K562 (cell line): Measurements from ENCODE around the gene MYRIP. TPM values are rescaled to one million over a fixed set of nuclear protein-coding genes. Genes with fewer than 3 reads are reported as not detected.

ENCODE experiments used
- ATAC-seq: fragments of 200-7000 bp; cut with Tn5 transposase; 3 replicates; pipeline ENCODE4 v1.9.1; 2020; ENCODE audit warnings: moderate library complexity
- BruUV-seq: library from RNA; stranded (reverse); fragments of 400-500 nt; replicated peaks from 2 replicates; lab custom pipeline; 2021; lab: Mats Ljungman, UMichigan
- CTCF ChIA-PET: fragments of 300-600 bp; formaldehyde crosslinking; extraction: SDS; loops from one replicate; lab custom pipeline; 2021; ENCODE audit warnings: low intra/inter-chr PET ratio; lab: Yijun Ruan, JAX
- POLR2A ChIA-PET: fragments of 300-600, 350-650 bp; sonication (Branson Sonifier 250); formaldehyde crosslinking; extraction: SDS; loops from one replicate; lab custom pipeline; 2021; ENCODE audit warnings: antibody characterized with exemption, inconsistent platforms; lab: Yijun Ruan, JAX
- DNase-seq, 4 experiments: peaks; one replicate each; pipeline versions ENCODE4 v3.0.0 to v3.0.0-alpha.2; 2011 to 2018; ENCODE audit warnings: low spot score in 3 of 4, mixed read lengths in 3 of 4; ENCODE audit errors: extremely low read depth in 1 of 4
- FAIRE-seq: peaks from 2 replicates; lab custom pipeline; 2011; peaks lifted over from hg19 to GRCh38; lab: Jason Lieb, UNC
- H2AFZ ChIP-seq: 2 replicates; pipeline ENCODE4 v1.6.0; 2011; ENCODE audit warnings: low read depth, low read length, control low read depth, inconsistent platforms
- H3K27ac ChIP-seq: fragments of 200-600 bp; 3 replicates; pipeline ENCODE4 v1.8.0; 2011; ENCODE audit warnings: low read depth, mild to moderate bottlenecking, control low read depth, inconsistent platforms, low read length, moderate library complexity, mixed read lengths; ENCODE audit errors: extremely low read depth
- H3K27me3 ChIP-seq, 2 experiments: fragments of 300-600 bp in 1 of 2; 2 replicates in 1 of 2; 3 replicates in 1 of 2; pipeline versions ENCODE4 v1.6.0 to v1.8.0; 2011; ENCODE audit warnings: inconsistent platforms in 2 of 2, low read length in 2 of 2, mild to moderate bottlenecking in 1 of 2, mixed read lengths in 1 of 2, moderate library complexity in 1 of 2; ENCODE audit not compliant: control insufficient read depth in 2 of 2, insufficient read depth in 2 of 2
- H3K36me3 ChIP-seq: fragments of 300-600 bp; 3 replicates; pipeline ENCODE4 v1.8.0; 2011; ENCODE audit warnings: mild to moderate bottlenecking, low read length, inconsistent platforms; ENCODE audit not compliant: control insufficient read depth, insufficient read depth
- H3K4me1 ChIP-seq, 2 experiments: fragments of 200-600 bp in 1 of 2; replicated peaks in 1 of 2; 2 replicates in 1 of 2; 3 replicates in 1 of 2; pipeline versions ENCODE4 v1.5.1 to v1.8.0; 2011; ENCODE audit warnings: inconsistent platforms in 2 of 2, low read length in 2 of 2, mild to moderate bottlenecking in 1 of 2, mixed read lengths in 1 of 2, moderate library complexity in 1 of 2; ENCODE audit not compliant: control insufficient read depth in 2 of 2, insufficient read depth in 2 of 2
- H3K4me2 ChIP-seq: 2 replicates; pipeline ENCODE4 v1.6.1; 2011; ENCODE audit warnings: low read length, control low read depth, inconsistent platforms, mixed read lengths; ENCODE audit not compliant: insufficient read depth
- H3K4me3 ChIP-seq: fragments of 200-600 bp; sonication (generic), shearing (Covaris generic); 2 replicates; pipeline ENCODE4 v1.5.1; 2016; ENCODE audit warnings: control low read depth, inconsistent platforms
- H3K79me2 ChIP-seq: fragments of 200-600 bp; 3 replicates; pipeline ENCODE4 v1.8.0; 2011; ENCODE audit warnings: low read length, inconsistent platforms; ENCODE audit not compliant: control insufficient read depth, insufficient read depth
- H3K9ac ChIP-seq, 2 experiments: 2 replicates each; pipeline versions ENCODE4 v1.6.0 to v1.6.1; 2011; ENCODE audit warnings: low read depth in 2 of 2, low read length in 2 of 2, control low read depth in 1 of 2, inconsistent platforms in 1 of 2, mild to moderate bottlenecking in 1 of 2, mixed read lengths in 1 of 2; ENCODE audit not compliant: insufficient read depth in 1 of 2
- H3K9me1 ChIP-seq: one replicate; pipeline ENCODE4 v1.6.0; 2011; ENCODE audit warnings: inconsistent platforms, mild to moderate bottlenecking, low read length, moderate library complexity; ENCODE audit not compliant: control insufficient read depth, insufficient read depth
- H3K9me3 ChIP-seq: replicated peaks from 2 replicates; pipeline ENCODE4 v1.5.1; 2011; ENCODE audit warnings: low read depth, low read length, inconsistent platforms; ENCODE audit not compliant: control insufficient read depth, insufficient read depth
- H4K20me1 ChIP-seq: replicated peaks from 2 replicates; pipeline ENCODE4 v1.6.1; 2011; ENCODE audit warnings: low read length, inconsistent platforms, mixed read lengths; ENCODE audit not compliant: control insufficient read depth, insufficient read depth
- BCL6 ChIP-seq: fragments of 250-450 bp; sonication (Bioruptor Pico); IDR thresholded peaks from 2 replicates; pipeline ENCODE4 v1.4.0; 2020
- BRF1 ChIP-seq: IDR thresholded peaks from 3 replicates; pipeline ENCODE4 v1.6.1; 2011; ENCODE audit warnings: borderline replicate concordance, mild to moderate bottlenecking; ENCODE audit not compliant: insufficient read length; ENCODE audit errors: extremely low read depth
- CCAR2 ChIP-seq: fragments of 200-400 bp; formaldehyde crosslinking; IDR thresholded peaks from 2 replicates; pipeline ENCODE4 v1.6.1; 2017; ENCODE audit warnings: mild to moderate bottlenecking, low read depth, low read length
- ETV5 ChIP-seq: sonication (generic); formaldehyde crosslinking; IDR thresholded peaks from 2 replicates; pipeline ENCODE4 v1.4.0; 2020; ENCODE audit warnings: low read depth, mild to moderate bottlenecking, missing genetic modification reagents
- HDAC3 ChIP-seq: fragments of 450-650 bp; IDR thresholded peaks from 2 replicates; pipeline ENCODE4 v1.6.1; 2018; ENCODE audit warnings: borderline replicate concordance, mild to moderate bottlenecking, moderate library complexity; ENCODE audit not compliant: partially characterized antibody
- IRF2 ChIP-seq: sonication (generic); formaldehyde crosslinking; IDR thresholded peaks from 2 replicates; pipeline ENCODE4 v1.8.1; 2022; ENCODE audit warnings: mild to moderate bottlenecking, missing genetic modification reagents
- NUFIP1 ChIP-seq: fragments of 450-650 bp; IDR thresholded peaks from 2 replicates; pipeline ENCODE4 v1.6.1; 2018; ENCODE audit not compliant: partially characterized antibody
- SAFB2 ChIP-seq: fragments of 200-400 bp; formaldehyde crosslinking; IDR thresholded peaks from 2 replicates; pipeline ENCODE4 v1.6.1; 2018; ENCODE audit warnings: borderline replicate concordance, low read length, low read depth, moderate library complexity; ENCODE audit not compliant: severe bottlenecking
- STAG1 ChIP-seq: sonication (generic); formaldehyde crosslinking; IDR thresholded peaks from 2 replicates; pipeline ENCODE4 v1.5.0; 2020; ENCODE audit warnings: missing genetic modification reagents, borderline replicate concordance
- ZNF274 ChIP-seq: IDR thresholded peaks from 2 replicates; pipeline ENCODE4 v1.6.1; 2011; ENCODE audit warnings: low read depth, mild to moderate bottlenecking, low read length, moderate library complexity, borderline replicate concordance
- ZNF717 ChIP-seq: fragments of 250-450 bp; sonication (Bioruptor Pico); IDR thresholded peaks from 2 replicates; pipeline ENCODE4 v1.5.0; 2021
- WGBS: fragments of 100-300 bp; shearing (Covaris generic); methylation state at CpG from one replicate; pipeline ENCODE4 v1.1.6; 2016; ENCODE audit warnings: low coverage, mixed read lengths; ENCODE audit not compliant: insufficient coverage; ENCODE audit errors: missing lambda C conversion rate; 5-methylcytosine and 5-hydroxymethylcytosine counted together
- in situ Hi-C: fragments of 300-500 bp; cut with MboI; formaldehyde crosslinking; loops from 4 replicates; pipeline ENCODE4 v1.15.0; 2018; ENCODE audit warnings: inconsistent platforms, mixed read lengths
- intact Hi-C: fragments of 100-400 bp; cut with micrococcal nuclease; formaldehyde crosslinking; loops from 2 replicates; pipeline ENCODE4 v1.14.2; 2022
- polyA plus RNA-seq, 8 experiments: library from polyadenylated mRNA; depleted of rRNA in 4 of 8; stranded (reverse) in 5 of 8; unstranded in 3 of 8; fragments of >200 nt; fragmentation: Nextera tagmentation in 2 of 8; fragmentation: Illumina TruSeq in 1 of 8; extraction: Ambion mirVana in 2 of 8; extraction: Trizol in 1 of 8; gene quantifications; 2 replicates each; pipeline versions ENCODE4 v1.2.1 to v1.2.3, GENCODE V29; 2011 to 2014; ENCODE audit warnings: inconsistent platforms in 1 of 8, missing spikeins in 1 of 8
- total RNA-seq, 7 experiments: library from RNA; depleted of rRNA in 6 of 7; stranded (reverse); fragments of >200 nt in 6 of 7; fragmentation: Illumina TruSeq in 2 of 7; extraction: Trizol in 2 of 7; gene quantifications; 2 replicates each; pipeline versions ENCODE4 v1.2.1 to v1.2.3, GENCODE V29; 2011 to 2021; ENCODE audit warnings: low replicate concordance in 1 of 7
- TF ChIP-seq, protein P1 (sequence below): sonication (generic); IDR thresholded peaks from 2 replicates; pipeline ENCODE4 v1.6.1; 2016
- TF ChIP-seq, protein P2 (sequence below), 2 experiments: fragments of 150-350 bp in 1 of 2; IDR thresholded peaks; 2 replicates each; pipeline ENCODE4 v1.6.1; 2012 to 2016; ENCODE audit warnings: low read depth in 2 of 2, low read length in 2 of 2, mild to moderate bottlenecking in 1 of 2, moderate library complexity in 1 of 2

MYRIP gene
- total and polyA plus RNA-seq, 9 of the 15 experiments (the other 6 are each of a cell fraction or from before 2014, with no cell fraction given), result 0.03 to 0.12 TPM; not detected in 7

DNA sequence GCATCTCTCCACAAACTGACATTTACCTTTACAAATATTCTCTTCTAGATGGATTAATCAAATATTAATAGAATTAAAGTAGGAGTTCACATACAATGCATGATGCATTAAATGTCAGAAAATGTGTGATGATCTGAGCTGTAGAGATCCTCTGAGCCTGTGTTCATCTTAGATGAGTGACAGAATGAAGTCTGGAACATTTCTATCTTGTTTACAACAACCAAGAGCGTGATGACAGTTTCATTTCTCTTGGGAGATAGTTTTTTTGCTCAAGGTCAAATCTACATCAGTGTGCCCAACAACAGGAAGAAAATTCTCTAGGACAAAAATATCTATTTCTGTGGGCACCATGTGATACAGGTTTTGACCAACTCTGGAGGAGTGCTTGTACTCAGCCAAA is 211.9 kb downstream of the MYRIP start:
- WGBS, result 0% methylated on average over 1 of the region's 1 CpG
- Histone ChIP-seq H4K20me1 (no peaks in the 10 kb centered on the region), H3K27me3 (0 out of 5 replicates have a peak, but pooled peaks cover 0 to 2% of the 10 kb centered on the region in 2 experiments), H3K9me3 (no peaks in the 10 kb centered on the region), H3K4me3 (no peak overlapping the region), H3K4me2 (no peak overlapping the region), H3K79me2 (no peaks in the 10 kb centered on the region), H2AFZ (no peak overlapping the region), H3K27ac (no peak overlapping the region), H3K9ac (no peak overlapping the region), H3K9me1 (no peaks in the 10 kb centered on the region), H3K36me3 (no peaks in the 10 kb centered on the region), H3K4me1 (no peaks in the 10 kb centered on the region)
- POLR2A ChIA-PET, result no interaction called here
- FAIRE-seq (no peak), ATAC-seq (no peak), DNase-seq (no peak)
- in situ Hi-C loops, result no loop called here
- TF ChIP-seq BCL6 (no peak), STAG1 (CRISPR knock-in tag) (no peak), ZNF274 (no peak), ZNF717 (no peak), BRF1 (no peak), CCAR2 (no peak), HDAC3 (no peak), IRF2 (CRISPR knock-in tag) (no peak), NUFIP1 (no peak), SAFB2 (no peak), ETV5 (CRISPR knock-in tag) (no peak)
- TF ChIP-seq, protein P1, sequence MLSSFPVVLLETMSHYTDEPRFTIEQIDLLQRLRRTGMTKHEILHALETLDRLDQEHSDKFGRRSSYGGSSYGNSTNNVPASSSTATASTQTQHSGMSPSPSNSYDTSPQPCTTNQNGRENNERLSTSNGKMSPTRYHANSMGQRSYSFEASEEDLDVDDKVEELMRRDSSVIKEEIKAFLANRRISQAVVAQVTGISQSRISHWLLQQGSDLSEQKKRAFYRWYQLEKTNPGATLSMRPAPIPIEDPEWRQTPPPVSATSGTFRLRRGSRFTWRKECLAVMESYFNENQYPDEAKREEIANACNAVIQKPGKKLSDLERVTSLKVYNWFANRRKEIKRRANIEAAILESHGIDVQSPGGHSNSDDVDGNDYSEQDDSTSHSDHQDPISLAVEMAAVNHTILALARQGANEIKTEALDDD, result no peak
- TF ChIP-seq, protein P2, sequence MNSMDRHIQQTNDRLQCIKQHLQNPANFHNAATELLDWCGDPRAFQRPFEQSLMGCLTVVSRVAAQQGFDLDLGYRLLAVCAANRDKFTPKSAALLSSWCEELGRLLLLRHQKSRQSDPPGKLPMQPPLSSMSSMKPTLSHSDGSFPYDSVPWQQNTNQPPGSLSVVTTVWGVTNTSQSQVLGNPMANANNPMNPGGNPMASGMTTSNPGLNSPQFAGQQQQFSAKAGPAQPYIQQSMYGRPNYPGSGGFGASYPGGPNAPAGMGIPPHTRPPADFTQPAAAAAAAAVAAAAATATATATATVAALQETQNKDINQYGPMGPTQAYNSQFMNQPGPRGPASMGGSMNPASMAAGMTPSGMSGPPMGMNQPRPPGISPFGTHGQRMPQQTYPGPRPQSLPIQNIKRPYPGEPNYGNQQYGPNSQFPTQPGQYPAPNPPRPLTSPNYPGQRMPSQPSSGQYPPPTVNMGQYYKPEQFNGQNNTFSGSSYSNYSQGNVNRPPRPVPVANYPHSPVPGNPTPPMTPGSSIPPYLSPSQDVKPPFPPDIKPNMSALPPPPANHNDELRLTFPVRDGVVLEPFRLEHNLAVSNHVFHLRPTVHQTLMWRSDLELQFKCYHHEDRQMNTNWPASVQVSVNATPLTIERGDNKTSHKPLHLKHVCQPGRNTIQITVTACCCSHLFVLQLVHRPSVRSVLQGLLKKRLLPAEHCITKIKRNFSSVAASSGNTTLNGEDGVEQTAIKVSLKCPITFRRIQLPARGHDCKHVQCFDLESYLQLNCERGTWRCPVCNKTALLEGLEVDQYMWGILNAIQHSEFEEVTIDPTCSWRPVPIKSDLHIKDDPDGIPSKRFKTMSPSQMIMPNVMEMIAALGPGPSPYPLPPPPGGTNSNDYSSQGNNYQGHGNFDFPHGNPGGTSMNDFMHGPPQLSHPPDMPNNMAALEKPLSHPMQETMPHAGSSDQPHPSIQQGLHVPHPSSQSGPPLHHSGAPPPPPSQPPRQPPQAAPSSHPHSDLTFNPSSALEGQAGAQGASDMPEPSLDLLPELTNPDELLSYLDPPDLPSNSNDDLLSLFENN (IDR thresholded peaks at IDR 0.05; ENCODE audit: low read depth in 2 of 2, low read length in 2 of 2), result no peak
- intact Hi-C loops, result no loop called here
- BruUV-seq, result no TSS peak
- CTCF ChIA-PET, result no interaction called here
